ENCODE measurements around the gene IL16.

Gene IL16

GRCh38 chr15:81225161-81225671 is 28.5 kb downstream of the IL16 start:
- no peak overlapping the region for H2AFZ ChIP-seq (ENCODE audit: low read depth)
- H3K9ac ChIP-seq, result no peak overlapping the region
- no peaks in the 10 kb centered on the region for H3K27me3 ChIP-seq (ENCODE audit: insufficient read depth, low read depth)
- no peaks in the 10 kb centered on the region for H3K79me2 ChIP-seq (ENCODE audit: insufficient read depth, low read depth)
- H3K4me2 ChIP-seq, result no peak overlapping the region
- no peak for TF ChIP-seq CTCF (conservative IDR thresholded peaks at IDR 0.05; ENCODE audit: low read depth, low read length)
- no peak overlapping the region for H3K4me3 ChIP-seq (IDR thresholded peaks at IDR 0.05; ENCODE audit: insufficient read depth, low read depth, low read length)
- H4K20me1 ChIP-seq (ENCODE audit: insufficient read depth), result no peaks in the 10 kb centered on the region
- no peaks in the 10 kb centered on the region for H3K4me1 ChIP-seq (ENCODE audit: low read depth, poor library complexity, severe bottlenecking)
- H3K36me3 ChIP-seq (ENCODE audit: insufficient read depth), result no peaks in the 10 kb centered on the region
- no peak overlapping the region for H3K27ac ChIP-seq

- Histone ChIP-seq H3K4me2 (no peak overlapping the region), H3K9ac (no peak overlapping the region), H3K36me3 (ENCODE audit: insufficient read depth) (no peaks in the 10 kb centered on the region), H4K20me1 (ENCODE audit: insufficient read depth) (no peaks in the 10 kb centered on the region), H3K79me2 (ENCODE audit: insufficient read depth, low read depth) (no peaks in the 10 kb centered on the region), H3K4me1 (ENCODE audit: low read depth, poor library complexity, severe bottlenecking) (no peaks in the 10 kb centered on the region), H2AFZ (ENCODE audit: low read depth) (no peak overlapping the region), H3K27ac (no peak overlapping the region), H3K27me3 (ENCODE audit: insufficient read depth, low read depth) (no peaks in the 10 kb centered on the region), H3K4me3 (IDR thresholded peaks at IDR 0.05; ENCODE audit: insufficient read depth, low read depth, low read length) (no peak overlapping the region)
- TF ChIP-seq CTCF (conservative IDR thresholded peaks at IDR 0.05; ENCODE audit: low read depth, low read length), result no peak
These were observed 31.0 kb downstream of the IL16 start for GRCh38 chr15:81227716-81228115.

GRCh38 chr15:81229586-81229985 is 32.9 kb downstream of the IL16 start:
- no peaks in the 10 kb centered on the region for H4K20me1 ChIP-seq (ENCODE audit: insufficient read depth)
- H3K4me2 ChIP-seq, result no peak overlapping the region
- TF ChIP-seq CTCF (conservative IDR thresholded peaks at IDR 0.05; ENCODE audit: low read depth, low read length), result no peak

GRCh38 chr15:81235276-81236123 is 38.8 kb downstream of the IL16 start:
- TF ChIP-seq CTCF (conservative IDR thresholded peaks at IDR 0.05; ENCODE audit: low read depth, low read length), result no peak
- H3K27me3 ChIP-seq (ENCODE audit: insufficient read depth, low read depth), result no peaks in the 10 kb centered on the region

More at GRCh38 chr15:81229586-81229985, 32.9 kb downstream of the IL16 start:
- Histone ChIP-seq H3K79me2 (ENCODE audit: insufficient read depth, low read depth) (no peaks in the 10 kb centered on the region), H3K36me3 (ENCODE audit: insufficient read depth) (no peaks in the 10 kb centered on the region), H3K4me3 (IDR thresholded peaks at IDR 0.05; ENCODE audit: insufficient read depth, low read depth, low read length) (no peak overlapping the region), H3K4me1 (ENCODE audit: low read depth, poor library complexity, severe bottlenecking) (no peaks in the 10 kb centered on the region), H3K27ac (no peak overlapping the region), H3K27me3 (ENCODE audit: insufficient read depth, low read depth) (no peaks in the 10 kb centered on the region), H2AFZ (ENCODE audit: low read depth) (no peak overlapping the region), H3K9ac (no peak overlapping the region)

More at GRCh38 chr15:81235276-81236123, 38.8 kb downstream of the IL16 start:
- Histone ChIP-seq H4K20me1 (ENCODE audit: insufficient read depth) (no peaks in the 10 kb centered on the region), H3K9ac (no peak overlapping the region), H3K4me3 (IDR thresholded peaks at IDR 0.05; ENCODE audit: insufficient read depth, low read depth, low read length) (no peak overlapping the region), H3K79me2 (ENCODE audit: insufficient read depth, low read depth) (no peaks in the 10 kb centered on the region), H3K27ac (no peak overlapping the region), H3K4me1 (ENCODE audit: low read depth, poor library complexity, severe bottlenecking) (no peaks in the 10 kb centered on the region), H2AFZ (ENCODE audit: low read depth) (no peak overlapping the region), H3K4me2 (no peak overlapping the region), H3K36me3 (ENCODE audit: insufficient read depth) (no peaks in the 10 kb centered on the region)
